SU-DHL-6 (cell line): ENCODE measurements around the gene PLEKHA5.

Source experiments
- H2AFZ ChIP-seq: fragments of 200-600 bp; sonication (generic); 2 replicates; pipeline ENCODE4 v1.6.1; 2014; ENCODE audit warnings: low read depth, mild to moderate bottlenecking, moderate library complexity, mixed read lengths, antibody characterized with exemption, low read length; ENCODE audit not compliant: severe bottlenecking
- H3F3A ChIP-seq: fragments of 200-600 bp; shearing (Covaris generic); 2 replicates; pipeline ENCODE4 v1.6.0; 2016; ENCODE audit warnings: antibody characterized with exemption, mild to moderate bottlenecking; ENCODE audit not compliant: insufficient read depth
- H3K27ac ChIP-seq: fragments of 200-600 bp; sonication (generic); 2 replicates; pipeline ENCODE4 v1.5.1; 2016; ENCODE audit warnings: low read depth, mild to moderate bottlenecking, low read length, moderate library complexity, mixed read lengths
- H3K27me3 ChIP-seq: fragments of 200-600 bp; sonication (generic), shearing (Covaris generic); 2 replicates; pipeline ENCODE4 v1.6.0; 2014; ENCODE audit warnings: mild to moderate bottlenecking, low read length
- H3K36me3 ChIP-seq: fragments of 200-600 bp; sonication (generic); 2 replicates; pipeline ENCODE4 v1.6.1; 2014; ENCODE audit warnings: mild to moderate bottlenecking, low read length, mixed read lengths
- H3K4me2 ChIP-seq: fragments of 300-600, 200-600 bp; shearing (Covaris generic), sonication (generic); 2 replicates; pipeline ENCODE4 v1.6.0; 2014; ENCODE audit warnings: low read length, low read depth, mild to moderate bottlenecking; ENCODE audit not compliant: poor library complexity, severe bottlenecking
- H3K4me3 ChIP-seq: fragments of 200-600 bp; sonication (generic); 2 replicates; pipeline ENCODE4 v1.5.1; 2014; ENCODE audit warnings: antibody characterized with exemption, low read length, mild to moderate bottlenecking, mixed read lengths; ENCODE audit not compliant: insufficient read depth, poor library complexity, severe bottlenecking
- H3K79me2 ChIP-seq: fragments of 200-600 bp; sonication (generic); 2 replicates; pipeline ENCODE4 v1.6.1; 2014; ENCODE audit warnings: mild to moderate bottlenecking, low read length, moderate library complexity; ENCODE audit not compliant: insufficient read depth
- H3K9ac ChIP-seq: fragments of 200-600 bp; sonication (generic); 2 replicates; pipeline ENCODE4 v1.7.0; 2014; ENCODE audit warnings: mild to moderate bottlenecking, low read length
- H3K9me2 ChIP-seq: fragments of 200-600 bp; sonication (generic); replicated peaks from 2 replicates; pipeline ENCODE4 v1.6.1; 2014; ENCODE audit warnings: low read length; ENCODE audit not compliant: insufficient read depth
- H3K9me3 ChIP-seq: fragments of 200-600 bp; sonication (generic); 2 replicates; pipeline ENCODE4 v1.6.1; 2014; ENCODE audit warnings: low read length, mixed read lengths; ENCODE audit not compliant: insufficient read depth
- H4K20me1 ChIP-seq: fragments of 200-600 bp; sonication (generic); 2 replicates; pipeline ENCODE4 v1.6.1; 2014; ENCODE audit warnings: low read depth, mild to moderate bottlenecking, antibody characterized with exemption, low read length, moderate library complexity, mixed read lengths
- CTCF ChIP-seq: fragments of 200-600 bp; sonication (generic); IDR thresholded peaks from one replicate; pipeline ENCODE4 v1.5.1; 2017; ENCODE audit warnings: antibody characterized with exemption, mild to moderate bottlenecking, low read length, moderate library complexity; ENCODE audit not compliant: insufficient read depth, poor library complexity, severe bottlenecking
- EZH2phosphoT487 ChIP-seq: fragments of 200-600 bp; sonication (generic), shearing (Covaris generic); conservative IDR thresholded peaks from 2 replicates; pipeline ENCODE4 v1.6.1; 2018; ENCODE audit warnings: mild to moderate bottlenecking, antibody characterized with exemption, low read length, moderate library complexity, mixed read lengths

Gene PLEKHA5

DNA sequence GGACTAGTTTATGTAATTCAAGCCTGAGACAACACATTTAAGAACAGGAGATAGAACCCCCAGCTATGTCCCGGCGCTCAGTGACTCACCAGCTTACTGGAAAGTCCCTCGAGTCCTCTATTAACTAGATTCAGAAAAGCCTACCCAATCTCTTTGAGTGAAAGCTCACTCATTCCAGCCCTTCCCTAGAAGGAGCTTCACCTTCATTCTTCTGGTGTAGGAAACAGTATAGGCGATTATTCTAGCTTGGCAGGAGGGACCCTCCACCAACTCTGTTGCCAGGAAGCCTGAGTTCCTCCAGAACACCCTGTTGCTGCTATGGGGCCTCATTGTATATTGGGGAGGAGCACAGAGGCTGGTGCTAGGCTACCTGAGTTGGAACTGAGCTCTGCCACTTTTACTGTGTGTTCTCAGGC lies 252.6 kb downstream of the PLEKHA5 start:
- no peak overlapping the region for H3K9ac ChIP-seq

DNA sequence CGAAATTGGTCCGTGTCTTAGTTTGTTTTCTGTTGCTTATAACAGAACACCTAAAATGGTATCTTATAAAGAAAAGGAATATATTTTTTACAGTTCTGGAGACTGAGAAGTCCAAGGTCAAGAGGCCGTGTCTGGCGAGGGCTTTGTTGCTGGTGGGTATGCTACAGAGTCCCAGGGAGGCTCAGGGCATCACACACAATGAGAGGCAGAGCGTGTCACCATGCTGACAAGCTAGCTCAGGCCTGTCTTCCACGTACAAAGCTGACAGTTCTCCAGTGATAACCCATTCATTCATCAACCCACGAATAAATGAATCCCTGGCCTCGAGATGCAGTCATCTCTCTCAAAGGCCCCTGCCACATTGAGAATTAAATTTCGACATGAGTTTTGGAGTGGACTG lies 253.0 kb downstream of the PLEKHA5 start:
- Histone ChIP-seq H3K9ac (no peak overlapping the region), H3K36me3 (no peaks in the 10 kb centered on the region), H3F3A (no peaks in the 10 kb centered on the region), H3K27ac (no peak overlapping the region), H2AFZ (no peak overlapping the region), H3K4me3 (no peak overlapping the region), H3K9me2 (no peaks in the 10 kb centered on the region), H3K79me2 (no peaks in the 10 kb centered on the region), H3K27me3 (no peaks in the 10 kb centered on the region), H3K9me3 (no peaks in the 10 kb centered on the region), H3K4me2 (no peak overlapping the region), H4K20me1 (no peaks in the 10 kb centered on the region)
- TF ChIP-seq EZH2phosphoT487 (no peak), CTCF (no peak)

More for the DNA sequence above, 252.6 kb downstream of the PLEKHA5 start:
- no peak overlapping the region for H3K4me2 ChIP-seq
- TF ChIP-seq EZH2phosphoT487 (no peak), CTCF (no peak)
- H3K27ac ChIP-seq = no peak overlapping the region
- H3F3A ChIP-seq = no peaks in the 10 kb centered on the region
- H4K20me1 ChIP-seq = no peaks in the 10 kb centered on the region
- H3K4me3 ChIP-seq = no peak overlapping the region
- H3K36me3 ChIP-seq = no peaks in the 10 kb centered on the region
- no peaks in the 10 kb centered on the region for H3K27me3 ChIP-seq
- H3K79me2 ChIP-seq = no peaks in the 10 kb centered on the region
- H3K9me3 ChIP-seq = no peaks in the 10 kb centered on the region
- no peaks in the 10 kb centered on the region for H3K9me2 ChIP-seq
- H2AFZ ChIP-seq = no peak overlapping the region

- Histone ChIP-seq H3K27me3 (no peaks in the 10 kb centered on the region), H3F3A (no peaks in the 10 kb centered on the region), H3K27ac (no peak overlapping the region), H3K9me2 (no peaks in the 10 kb centered on the region), H3K9ac (no peak overlapping the region), H3K9me3 (no peaks in the 10 kb centered on the region), H3K79me2 (no peaks in the 10 kb centered on the region), H3K4me3 (no peak overlapping the region), H4K20me1 (no peaks in the 10 kb centered on the region), H2AFZ (no peak overlapping the region), H3K36me3 (no peaks in the 10 kb centered on the region), H3K4me2 (no peak overlapping the region)
- TF ChIP-seq CTCF (no peak), EZH2phosphoT487 (no peak)
Measured at GRCh38 chr12:19387161-19387560, 257.6 kb downstream of the PLEKHA5 start.
